Measurements from ENCODE around the gene MAPKAP1.

MAPKAP1 gene

DNA sequence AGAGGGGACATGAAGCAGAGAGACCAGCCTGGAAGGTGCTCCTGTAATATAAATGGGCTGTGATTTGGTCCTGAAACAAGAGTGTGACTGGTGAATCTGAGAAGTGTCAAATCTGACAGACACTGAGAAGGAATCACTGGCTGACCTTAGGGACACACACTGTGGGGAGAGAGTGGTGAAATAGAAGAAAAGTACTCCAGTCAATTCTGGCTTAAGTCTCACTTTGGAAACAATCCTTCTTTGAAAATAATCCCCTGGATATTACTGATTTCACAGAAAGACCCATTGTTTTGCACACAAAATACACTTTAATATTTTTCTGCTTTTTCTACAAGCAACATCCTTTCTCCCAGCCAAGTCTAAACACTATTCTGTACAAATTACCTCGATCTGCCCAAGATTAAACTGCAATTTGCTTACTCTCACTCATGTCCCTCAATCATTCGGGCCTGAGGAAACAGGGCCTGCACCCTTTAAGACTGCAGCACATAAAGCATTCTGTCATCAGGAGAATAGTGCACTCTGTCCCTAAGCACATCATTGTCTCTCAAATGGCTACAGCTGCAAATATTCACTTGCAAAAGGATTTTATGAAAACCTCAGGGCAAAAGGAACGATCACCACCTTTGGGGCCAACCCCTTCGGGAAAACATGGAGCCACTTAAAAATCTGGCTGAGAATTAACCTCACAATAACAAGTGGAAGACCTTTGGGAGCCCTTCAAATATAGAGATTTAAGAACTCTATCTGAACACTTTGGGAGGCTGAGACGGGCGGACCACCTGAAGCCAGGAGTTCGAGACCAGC lies 68.6 kb downstream of the MAPKAP1 start:
- no peak for DNase-seq

- DNase-seq, result no peak
Measured at GRCh38 chr9:125637241-125637640, 69.8 kb downstream of the MAPKAP1 start.

GRCh38 chr9:125635888-125636287 lies 71.1 kb downstream of the MAPKAP1 start:
- DNase-seq, result peak in 1 of 2 experiments; percentile 20

GRCh38 chr9:125634040-125634717 lies 72.8 kb downstream of the MAPKAP1 start:
- no peak for DNase-seq

DNA sequence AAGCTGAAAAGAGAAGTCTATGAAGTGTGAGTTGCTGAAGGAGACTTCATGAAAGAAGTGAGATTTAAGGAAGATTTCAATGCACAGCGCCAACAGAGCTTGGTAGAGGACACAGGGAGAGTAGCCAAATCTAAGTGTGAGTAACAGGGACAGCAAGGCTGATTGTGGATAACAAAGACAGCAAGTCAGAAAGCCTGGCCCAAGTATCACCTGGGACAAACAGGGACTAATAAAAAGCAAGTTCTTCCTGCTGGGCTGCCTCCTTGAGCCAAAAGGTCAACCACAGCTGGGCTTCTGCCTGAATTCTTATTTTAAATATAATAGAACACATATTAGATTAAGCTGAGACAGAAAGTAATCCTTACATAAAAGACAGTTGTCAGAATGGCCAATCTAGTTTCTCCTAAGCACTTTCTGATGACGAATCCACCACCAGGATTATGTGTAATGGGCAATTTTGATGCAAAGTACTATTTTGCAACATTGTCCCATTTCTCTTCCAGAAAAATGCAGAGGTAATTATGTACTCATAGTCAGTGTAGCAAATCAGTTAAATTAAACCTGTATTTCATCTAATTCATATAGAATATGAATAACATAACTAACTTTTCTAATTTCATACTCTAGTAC lies 73.8 kb downstream of the MAPKAP1 start:
- DNase-seq, result no peak

DNA sequence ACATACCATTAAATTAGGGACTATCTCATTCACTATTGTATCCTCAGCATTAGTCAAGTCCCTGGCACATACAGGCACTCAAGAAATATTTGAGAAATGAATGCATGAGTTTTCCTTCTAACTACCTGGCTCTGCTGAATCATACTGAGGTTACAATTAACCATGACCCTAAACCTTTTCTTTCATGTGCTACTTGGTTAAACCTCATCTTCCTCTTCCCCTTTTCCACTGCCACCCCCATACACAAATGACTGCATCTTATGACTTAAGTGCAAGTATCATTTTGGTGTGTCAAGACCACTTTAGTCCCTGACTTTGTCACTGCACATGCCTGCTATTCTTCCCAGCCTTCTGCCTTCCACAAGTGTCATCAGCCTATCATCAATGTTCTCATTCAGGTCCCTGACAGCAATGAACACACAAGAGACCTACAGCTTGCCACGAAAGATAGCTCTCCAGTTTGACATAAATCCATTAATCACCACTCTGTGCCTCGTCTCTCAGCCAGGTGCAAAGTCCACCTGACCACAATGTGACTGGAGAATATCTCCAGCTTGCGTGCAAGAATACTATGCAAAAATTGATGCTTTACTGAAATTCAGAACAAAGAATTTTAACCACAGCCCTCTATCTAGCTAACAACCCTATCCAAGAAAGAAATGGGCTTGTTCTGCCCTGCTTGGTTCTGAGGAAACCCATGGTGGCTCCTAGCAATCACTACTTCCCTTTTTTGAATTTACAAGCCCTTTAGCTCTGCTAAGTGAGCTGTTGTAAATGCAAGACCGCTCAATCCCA lies 74.5 kb downstream of the MAPKAP1 start:
- peak; percentile 41 to 68 for DNase-seq

DNA sequence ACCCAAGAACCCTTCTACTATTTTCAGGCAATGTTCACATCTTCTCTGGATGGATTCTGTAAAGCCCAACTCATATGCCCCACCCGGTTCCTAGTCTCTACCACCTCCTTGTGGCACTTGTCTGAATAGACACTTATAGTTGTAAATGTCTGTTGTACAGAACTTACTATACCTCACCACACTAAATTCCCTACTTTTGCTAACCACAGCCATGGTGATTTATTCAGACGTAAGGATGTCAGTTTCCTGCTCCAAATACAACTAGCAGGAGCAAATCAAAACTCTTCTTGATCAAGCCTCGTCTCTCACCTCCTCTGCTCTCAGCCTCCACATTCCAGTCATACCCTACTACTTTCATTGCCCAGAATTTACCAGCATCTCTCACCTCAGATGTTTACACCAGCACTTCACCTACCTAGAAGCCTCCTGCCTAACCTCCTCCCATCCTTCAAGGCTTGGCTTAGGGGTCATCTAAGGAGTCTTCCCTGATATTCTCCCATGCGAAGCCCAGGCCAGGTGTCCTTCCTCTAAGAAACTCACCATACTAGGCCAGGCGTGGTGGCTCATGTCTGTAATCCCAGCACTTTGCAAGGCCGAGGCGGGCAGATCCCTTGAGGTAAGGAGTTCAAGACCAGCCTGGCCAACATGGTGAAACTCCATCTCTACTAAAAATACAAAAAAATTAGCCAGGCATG lies 75.5 kb downstream of the MAPKAP1 start:
- peak; percentile 21 to 24 for DNase-seq

DNA sequence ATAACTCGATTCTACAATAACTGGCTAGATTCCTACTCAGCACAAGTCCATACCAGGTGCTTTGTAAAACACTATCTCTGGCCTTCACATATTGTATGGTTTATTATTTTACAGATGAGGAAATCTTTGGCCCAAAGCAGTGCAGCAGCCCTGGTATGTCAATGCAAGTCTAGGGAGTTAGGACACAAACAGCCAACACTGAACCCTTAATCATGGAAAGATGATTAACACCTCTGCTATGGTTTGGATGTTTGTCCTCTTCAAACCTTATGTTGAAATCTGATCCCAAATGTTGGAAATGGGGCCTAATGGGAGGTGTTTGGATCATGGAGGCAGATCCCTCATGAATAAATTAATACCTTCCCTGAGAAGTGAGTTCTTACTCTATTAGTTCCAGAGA lies 76.6 kb downstream of the MAPKAP1 start:
- no peak for DNase-seq

- DNase-seq, result no peak
Measured at GRCh38 chr9:125629446-125629845, 77.6 kb downstream of the MAPKAP1 start.

DNA sequence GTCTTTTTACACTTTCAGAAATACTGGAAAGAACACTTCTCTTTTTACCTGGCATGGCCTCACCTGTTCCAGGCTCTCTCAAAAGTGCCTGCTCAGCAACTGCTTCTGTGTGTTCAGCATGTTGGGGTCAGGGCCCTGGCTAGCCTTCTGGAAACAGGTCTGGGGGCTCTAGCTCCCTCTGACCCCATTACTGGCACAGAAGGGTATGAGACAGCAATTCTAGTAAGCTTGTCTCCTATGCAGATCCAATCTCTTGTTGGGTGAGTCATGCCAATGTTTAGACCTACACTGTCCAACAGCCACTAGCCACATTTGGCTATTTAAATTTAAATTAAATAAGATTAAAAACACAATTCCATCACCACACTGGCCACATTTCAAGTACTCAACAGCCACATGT lies 80.8 kb downstream of the MAPKAP1 start:
- DNase-seq, result no peak

DNA sequence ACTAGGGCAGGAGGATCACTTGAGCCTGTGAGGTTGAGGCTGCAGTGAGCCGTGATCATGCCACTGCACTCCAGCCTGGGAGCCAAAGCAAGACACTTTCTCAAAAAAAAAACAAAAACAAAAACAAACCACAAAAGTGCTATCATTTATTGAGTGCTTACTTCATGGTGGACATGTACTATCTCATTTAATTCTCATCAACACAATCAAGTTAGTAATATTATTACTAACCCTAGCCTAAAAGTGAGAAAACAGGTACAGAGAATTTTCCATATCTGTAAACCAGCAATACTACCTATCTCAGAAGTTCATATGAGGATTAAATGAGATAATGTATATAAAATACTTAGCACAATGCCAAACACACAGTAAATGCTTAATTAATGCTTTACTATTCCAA lies 85.8 kb downstream of the MAPKAP1 start:
- DNase-seq, result no peak

DNA sequence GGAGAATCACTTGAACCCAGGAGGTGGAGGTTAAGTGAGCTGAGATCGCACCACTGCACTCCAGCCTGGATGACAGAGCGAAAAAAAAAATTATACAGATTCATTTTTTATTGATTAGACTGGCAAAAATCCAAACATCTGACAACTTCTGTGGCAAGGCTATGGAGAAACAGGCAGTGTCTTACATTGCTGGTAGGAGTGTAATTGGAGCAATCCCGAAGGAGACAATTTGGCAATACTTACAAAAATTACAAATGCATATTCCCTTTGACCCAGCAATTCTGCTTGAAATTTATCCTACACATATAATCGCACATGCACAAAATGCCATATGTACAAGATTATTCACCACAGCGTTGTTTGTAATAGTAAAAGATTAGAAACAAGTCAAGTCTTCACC lies 86.8 kb downstream of the MAPKAP1 start:
- no peak for DNase-seq

DNA sequence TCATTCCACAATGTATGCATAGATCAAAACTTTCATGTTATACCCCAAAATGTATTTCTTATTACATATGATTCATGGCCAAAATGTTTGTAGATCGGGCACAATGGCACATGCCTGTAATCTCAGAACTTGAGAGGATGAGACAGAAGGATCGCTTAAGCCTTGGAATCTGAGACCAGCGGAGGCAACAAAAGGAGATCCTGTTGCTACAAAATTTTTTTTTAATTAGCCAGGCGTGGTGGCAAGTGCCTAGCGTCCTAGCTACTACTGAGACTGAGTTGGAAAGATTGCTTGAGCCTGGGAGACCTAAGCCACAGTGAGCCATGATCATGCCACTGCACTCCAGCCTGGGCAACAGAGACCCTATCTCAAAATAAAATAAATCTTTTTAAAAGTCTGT lies 89.9 kb downstream of the MAPKAP1 start:
- DNase-seq, result no peak

DNA sequence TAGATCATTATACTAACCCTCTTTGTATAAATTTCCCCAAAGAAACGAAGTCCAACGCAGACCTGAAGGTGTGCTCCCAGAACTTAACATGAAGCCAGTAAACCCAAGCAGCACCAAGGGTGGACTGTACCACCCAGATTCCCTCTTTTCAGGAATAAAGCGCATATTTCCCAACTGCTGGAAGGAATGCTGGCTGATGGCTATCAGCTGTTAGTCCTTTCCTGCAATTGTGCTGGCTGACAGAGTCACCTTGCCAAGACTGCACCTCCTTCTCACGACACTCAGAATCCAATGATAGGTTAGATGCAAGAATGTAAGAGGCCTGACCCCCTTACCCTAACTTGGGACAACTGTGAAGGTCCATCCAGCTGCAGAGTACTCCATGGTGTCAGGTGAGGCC lies 93.9 kb downstream of the MAPKAP1 start:
- DNase-seq, result no peak

DNA sequence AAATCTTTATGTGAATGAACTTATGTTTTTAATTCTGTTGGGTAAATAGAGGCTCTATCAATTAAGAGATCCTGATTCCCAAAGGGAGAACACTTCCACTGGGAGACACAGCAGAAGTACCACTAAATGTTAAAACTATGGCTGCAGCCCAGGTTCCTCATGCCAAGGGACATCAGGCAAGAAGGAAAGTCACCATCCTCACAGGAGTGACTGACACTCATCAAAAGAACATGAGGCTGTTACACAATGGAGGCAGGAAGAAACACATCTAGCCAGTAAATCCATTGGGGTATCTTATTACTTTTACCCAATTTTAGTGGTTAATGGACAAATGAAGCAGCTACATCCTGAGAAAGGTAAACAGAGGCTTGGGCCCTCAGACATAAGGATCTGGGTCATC lies 94.4 kb downstream of the MAPKAP1 start:
- DNase-seq, result no peak

DNA sequence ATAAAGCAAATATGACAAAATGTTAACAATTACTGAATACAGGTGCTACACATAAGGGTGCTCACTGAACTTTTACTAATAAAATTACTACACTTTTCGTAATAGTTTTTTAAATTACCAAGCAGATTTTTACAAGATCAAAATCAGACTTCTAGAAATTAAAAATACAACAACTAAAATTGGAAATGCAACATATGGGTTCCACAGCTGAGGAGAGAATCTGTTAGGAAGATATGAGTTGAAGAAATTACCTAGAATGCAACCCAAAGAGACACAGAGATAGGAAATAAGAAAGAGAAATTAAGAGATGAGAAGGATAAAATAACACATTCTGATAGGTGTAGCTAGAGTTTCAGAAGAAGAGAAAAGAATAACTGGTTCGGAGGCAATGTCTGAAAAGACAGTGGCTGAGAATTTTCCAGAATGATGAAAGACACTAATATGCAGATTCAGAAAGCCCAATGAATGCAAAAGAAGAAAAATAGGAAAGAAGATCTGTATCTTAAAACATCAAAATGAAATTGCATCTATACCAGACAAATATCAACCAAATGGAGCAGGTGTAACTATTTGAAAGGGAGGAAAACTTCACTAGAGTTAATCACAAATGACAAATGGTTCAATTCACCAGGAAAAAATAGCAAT lies 95.8 kb downstream of the MAPKAP1 start:
- no peak for DNase-seq

GRCh38 chr9:125609744-125610143 lies 97.3 kb downstream of the MAPKAP1 start:
- no peak for DNase-seq

DNA sequence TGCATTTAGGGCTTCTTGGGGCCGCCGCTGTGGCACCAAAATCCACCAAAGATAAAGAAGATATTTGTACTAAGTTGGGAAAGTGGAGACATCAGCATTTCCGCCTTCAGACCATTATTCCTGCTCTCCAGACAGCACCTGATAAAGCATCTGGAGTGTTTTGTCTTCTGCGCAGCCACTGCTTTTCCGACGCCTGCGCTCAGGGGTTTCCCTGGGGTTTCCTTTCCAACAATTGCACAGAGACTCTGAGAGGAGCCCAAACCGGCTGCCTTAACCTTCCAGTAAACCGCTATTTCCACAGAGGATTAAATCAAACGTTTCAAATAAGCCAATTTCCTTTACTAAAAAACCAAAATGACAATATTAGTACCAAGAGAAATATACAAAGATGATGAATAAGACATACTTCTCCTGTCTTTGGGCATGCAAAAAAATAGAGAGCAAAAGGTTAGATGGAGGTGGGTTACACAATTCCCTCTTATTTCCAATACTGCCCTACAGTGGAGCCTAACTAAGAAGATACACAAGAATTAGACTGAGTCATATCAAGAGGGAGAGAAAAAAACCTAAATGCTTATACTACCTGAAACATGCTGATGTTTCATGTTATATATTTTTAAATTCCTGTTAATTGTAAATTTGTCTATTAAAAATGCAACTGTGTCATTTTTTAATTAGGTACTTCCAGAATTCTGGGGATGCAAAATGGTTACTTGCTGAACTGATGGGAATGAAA lies 98.4 kb downstream of the MAPKAP1 start:
- DNase-seq, result no peak

- DNase-seq, result no peak
Measured at GRCh38 chr9:125604196-125604595, 102.8 kb downstream of the MAPKAP1 start.

DNA sequence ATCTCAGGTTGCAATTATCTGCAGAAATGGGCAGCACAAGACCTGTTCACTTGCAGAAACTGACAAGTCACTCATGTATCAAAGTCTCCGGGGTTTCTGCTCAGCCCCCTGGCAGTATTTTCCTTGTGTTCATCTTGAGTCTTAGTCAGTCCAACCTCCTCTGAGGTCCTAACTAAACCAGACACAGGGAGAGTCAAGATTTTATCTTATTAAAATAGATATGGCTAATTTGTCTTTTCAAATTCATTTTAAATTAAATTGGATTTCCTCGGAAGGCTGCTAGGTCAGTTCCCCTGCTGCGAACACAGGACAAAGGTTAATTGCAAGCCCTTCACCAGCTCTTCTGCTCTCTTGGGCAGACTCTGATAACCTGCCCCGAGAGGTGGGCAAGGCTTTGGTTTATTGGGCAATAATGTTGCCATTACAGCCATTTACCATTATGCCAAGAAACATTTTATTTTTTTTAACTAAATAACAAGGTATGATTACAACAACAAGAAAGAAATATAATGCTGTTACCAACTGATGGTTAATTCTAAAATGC lies 103.5 kb downstream of the MAPKAP1 start:
- no peak for DNase-seq

GRCh38 chr9:125601961-125602360 lies 105.0 kb downstream of the MAPKAP1 start:
- no peak for DNase-seq
